ENCODE results near the gene THSD7A.

DNA sequence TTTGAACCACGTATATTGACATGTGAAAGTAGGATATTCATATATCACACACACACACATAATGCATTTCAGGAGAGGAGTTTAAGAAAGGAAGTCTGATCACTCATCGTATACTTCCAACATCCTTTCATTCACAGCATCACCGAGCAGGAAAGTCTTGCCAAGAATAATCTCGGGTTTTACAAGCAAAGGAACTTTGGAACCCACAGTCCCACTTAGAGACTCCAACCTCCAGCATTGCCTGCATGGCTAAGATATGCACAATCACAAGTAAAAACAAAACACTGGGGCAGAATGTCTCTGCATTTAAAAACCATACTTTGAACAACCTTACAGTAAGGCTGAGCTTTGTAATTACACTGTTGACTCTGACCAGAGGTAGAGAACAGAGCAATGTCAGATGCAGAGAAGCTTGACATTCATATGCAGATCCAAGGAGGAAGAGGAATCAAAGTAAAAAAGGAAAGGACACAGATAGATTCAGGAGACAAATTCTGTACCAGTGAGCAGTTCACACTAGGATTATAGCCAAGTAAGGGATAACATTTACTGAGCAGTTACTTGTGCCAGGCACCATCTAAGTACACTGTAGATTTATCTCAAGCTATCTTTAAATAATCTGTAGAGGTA lies 14.8 kb downstream of the THSD7A start:
- TF ChIP-seq, protein P1, sequence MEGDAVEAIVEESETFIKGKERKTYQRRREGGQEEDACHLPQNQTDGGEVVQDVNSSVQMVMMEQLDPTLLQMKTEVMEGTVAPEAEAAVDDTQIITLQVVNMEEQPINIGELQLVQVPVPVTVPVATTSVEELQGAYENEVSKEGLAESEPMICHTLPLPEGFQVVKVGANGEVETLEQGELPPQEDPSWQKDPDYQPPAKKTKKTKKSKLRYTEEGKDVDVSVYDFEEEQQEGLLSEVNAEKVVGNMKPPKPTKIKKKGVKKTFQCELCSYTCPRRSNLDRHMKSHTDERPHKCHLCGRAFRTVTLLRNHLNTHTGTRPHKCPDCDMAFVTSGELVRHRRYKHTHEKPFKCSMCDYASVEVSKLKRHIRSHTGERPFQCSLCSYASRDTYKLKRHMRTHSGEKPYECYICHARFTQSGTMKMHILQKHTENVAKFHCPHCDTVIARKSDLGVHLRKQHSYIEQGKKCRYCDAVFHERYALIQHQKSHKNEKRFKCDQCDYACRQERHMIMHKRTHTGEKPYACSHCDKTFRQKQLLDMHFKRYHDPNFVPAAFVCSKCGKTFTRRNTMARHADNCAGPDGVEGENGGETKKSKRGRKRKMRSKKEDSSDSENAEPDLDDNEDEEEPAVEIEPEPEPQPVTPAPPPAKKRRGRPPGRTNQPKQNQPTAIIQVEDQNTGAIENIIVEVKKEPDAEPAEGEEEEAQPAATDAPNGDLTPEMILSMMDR (IDR thresholded peaks at IDR 0.05; ENCODE audit: insufficient read depth, low read depth, low read length) = no peak
- TF ChIP-seq EZH2 (IDR thresholded peaks at IDR 0.05; ENCODE audit: insufficient read depth, low read length) = no peak
